Esophagus muscularis mucosa (tissue), 3 donors: Measurements from ENCODE around the gene SIT1.

Experiments used
- CTCF ChIP-seq, 3 experiments: fragments of 200-600 bp in 2 of 3; fragments of 450-650 bp in 1 of 3; sonication (generic) in 2 of 3; IDR thresholded peaks; one replicate each; pipeline ENCODE4 v1.5.1; 2017 to 2019; ENCODE audit warnings: antibody characterized with exemption in 3 of 3, mild to moderate bottlenecking in 2 of 3, moderate library complexity in 1 of 3
- POLR2AphosphoS5 ChIP-seq, 2 donors: sonication (generic); formaldehyde crosslinking; IDR thresholded peaks; one replicate each; pipeline ENCODE4 v1.6.1; 2017; ENCODE audit warnings: antibody characterized with exemption in 2 of 2

- TF ChIP-seq CTCF (IDR thresholded peaks at IDR 0.05) (no peak), POLR2AphosphoS5 (IDR thresholded peaks at IDR 0.05) (no peak)
Measured at GRCh38 chr9:35643046-35643445, 7.7 kb downstream of the SIT1 start.
